GM20431 (cell line): Measurements from ENCODE around the gene ADAMTSL5.
"Not testable (repeated sequence)": the region's sequence is repeated elsewhere in the genome, so short reads cannot be mapped to it uniquely, and the experiment has no call there.

Experiments
- in situ Hi-C: fragments of 300-500 bp; cut with MseI, MboI; formaldehyde crosslinking; loops from one replicate; pipeline ENCODE4 v1.15.0; 2020; ENCODE audit warnings: low sequenced_read_pairs; ENCODE audit not compliant: unreplicated experiment

Gene ADAMTSL5

DNA sequence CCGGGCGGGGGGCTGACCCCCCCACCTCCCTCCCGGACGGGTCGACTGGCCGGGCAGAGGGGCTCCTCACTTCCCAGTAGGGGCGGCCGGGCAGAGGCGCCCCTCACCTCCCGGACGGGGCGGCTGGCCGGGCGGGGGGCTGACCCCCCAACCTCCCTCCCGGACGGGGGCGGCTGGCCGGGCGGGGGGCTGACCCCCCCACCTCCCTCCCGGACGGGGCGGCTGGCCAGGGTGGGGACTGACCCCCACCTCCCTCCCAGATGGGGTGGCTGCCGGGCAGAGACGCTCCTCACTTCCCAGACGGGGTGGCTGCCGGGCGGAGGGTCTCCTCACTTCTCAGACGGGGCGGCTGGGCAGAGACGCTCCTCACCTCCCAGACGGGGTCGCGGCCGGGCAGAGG, 13.6 kb downstream of the ADAMTSL5 start:
- in situ Hi-C loops, result not testable (repeated sequence)

- in situ Hi-C loops, result no loop called here
Observed at GRCh38 chr19:1497578-1498235, 15.1 kb downstream of the ADAMTSL5 start.

DNA sequence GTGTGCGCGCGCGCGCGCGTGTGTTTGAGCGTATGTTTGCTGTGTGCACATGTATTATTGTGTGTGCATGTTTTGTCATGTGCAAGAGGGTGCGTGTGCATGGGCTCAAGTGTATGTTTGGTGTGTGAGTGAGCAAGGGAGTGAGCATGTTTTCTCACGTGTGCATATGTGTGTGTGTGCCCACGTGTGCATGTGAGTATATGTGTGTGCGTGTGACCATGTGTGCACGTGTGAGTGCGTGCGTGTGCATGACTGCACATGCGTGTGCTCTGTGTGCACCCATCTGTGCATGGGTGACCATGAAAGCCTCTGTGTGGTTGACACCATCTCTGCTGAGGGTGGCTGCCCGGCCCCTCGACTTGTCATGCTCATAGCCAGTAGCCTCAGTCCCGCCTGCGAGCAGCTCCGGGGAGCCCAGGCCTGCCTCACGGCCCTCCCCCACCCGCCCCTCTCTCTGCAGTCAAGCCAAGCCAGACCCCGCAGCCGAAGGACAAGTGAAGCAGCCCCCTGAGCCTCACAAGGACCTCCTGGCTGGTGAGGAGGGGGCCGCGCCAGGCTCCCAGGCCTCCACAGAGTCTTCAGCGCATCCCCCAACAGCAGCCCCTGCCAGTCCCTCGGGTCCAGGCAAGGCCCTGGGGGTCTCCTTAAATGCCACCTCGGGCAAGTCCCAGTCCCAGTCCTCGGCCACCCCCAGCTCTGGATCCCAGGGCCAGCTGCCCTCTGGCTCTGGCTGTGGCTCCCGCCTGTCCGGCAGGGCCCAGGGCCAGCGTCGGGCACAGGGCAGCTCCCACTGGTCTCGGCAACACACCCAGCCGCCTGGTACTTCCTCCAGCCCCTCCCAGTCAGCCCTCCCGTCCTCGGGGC, 15.9 kb downstream of the ADAMTSL5 start:
- in situ Hi-C loops, result no loop called here

DNA sequence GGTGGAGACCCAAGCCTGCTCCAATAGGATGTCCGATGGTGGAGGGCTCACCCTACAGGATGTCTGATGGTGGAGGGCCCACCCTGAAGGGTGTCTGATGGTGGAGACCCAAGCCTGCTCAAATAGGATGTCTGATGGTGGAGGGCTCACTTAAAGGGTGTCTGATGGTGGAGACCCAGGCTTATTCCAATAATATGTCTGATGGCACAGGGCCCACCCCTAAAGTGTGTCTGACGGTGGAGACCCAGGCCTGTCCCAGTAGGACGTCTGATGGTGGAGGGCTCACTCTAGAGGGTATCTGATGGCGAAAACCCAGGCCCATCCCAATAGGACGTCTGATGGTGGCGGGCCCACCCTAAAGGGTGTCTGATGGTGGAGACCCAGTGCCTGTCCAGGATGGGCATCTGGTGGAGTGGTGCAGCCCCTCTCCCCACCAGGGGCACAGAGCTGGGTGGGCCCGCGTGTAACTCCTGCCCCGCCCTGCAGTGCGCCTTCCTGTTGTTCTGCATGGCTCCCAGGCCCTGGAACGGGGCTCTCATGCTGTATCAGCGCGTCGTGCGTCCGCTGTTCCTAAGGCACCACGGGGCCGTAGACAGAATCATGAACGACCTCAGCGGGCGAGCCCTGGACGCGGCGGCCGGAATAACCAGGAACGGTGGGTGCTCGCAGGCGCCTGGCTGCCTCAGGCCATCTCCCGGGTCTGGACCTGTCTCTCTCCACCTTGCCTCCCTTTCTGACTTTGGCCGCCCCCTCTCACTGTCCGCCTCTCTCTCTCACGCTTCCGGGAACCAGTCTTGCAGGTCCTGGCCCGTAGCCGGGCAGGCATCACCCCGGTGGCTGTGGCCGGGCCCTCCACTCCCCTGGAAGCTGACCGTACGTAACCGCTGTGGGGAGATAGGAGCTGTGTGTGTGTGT, 16.8 kb downstream of the ADAMTSL5 start:
- in situ Hi-C loops, result no loop called here

DNA sequence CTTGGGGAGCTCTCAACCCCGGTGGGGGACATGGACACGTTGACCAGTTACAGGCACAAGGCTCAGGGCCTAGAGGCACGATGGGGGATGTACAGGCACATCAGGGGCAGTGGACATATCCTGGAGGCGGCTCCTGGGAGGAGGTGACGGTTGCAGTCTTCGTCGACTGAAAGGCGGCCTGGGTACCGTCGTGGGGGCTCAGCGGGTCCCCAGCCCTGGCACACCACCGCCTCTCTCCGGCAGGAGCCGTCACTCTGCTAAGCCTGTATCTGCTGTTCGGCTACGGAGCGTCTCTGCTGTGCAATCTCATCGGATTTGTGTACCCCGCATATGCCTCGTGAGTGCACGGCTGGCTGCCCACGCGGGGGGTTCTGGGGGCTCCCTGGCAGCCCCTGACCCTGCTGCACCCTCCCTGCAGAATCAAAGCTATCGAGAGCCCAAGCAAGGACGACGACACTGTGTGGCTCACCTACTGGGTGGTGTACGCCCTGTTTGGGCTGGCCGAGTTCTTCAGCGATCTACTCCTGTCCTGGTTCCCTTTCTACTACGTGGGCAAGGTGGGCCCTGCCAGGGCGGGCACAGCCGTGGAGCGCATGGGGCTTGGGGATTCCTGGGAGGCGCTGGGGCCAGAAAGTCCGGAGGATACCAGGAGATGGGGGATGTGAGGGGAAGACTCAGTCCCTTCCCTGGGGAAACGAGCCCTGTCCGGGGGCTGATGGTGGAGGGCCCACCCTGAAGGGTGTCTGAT, 17.6 kb downstream of the ADAMTSL5 start:
- in situ Hi-C loops, result no loop called here

DNA sequence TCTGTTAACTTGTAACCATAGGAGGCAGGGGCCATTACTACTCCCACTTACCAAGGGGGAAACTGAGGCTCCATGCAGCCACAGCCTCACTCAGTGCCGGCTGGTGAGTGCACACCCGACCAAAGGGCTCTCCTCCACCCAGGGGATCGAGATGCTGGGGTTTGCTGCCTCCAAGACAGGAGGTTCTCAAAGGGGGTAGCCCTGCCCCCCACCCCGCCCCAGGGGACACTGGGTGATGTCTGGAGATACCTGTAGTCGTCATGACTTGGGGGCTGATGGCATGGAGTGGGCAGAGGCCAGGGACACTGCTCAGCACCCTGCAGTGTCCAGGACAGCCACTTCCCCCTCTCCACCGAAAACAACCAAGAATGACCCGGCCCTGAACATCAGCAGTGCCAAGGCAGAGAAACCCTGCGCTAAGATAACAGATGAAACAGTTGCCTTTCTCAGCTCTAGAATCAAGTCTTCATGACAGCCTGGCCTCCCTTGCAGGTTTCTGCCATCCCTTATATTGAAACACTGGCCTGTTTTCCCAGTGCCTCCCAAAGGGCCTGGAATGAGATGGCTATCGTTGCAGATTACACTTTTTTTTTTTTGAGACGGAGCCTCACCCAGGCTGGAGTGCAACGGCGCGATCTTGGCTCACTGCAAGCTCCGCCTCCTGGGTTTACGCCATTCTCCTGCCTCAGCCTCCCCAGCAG, 18.6 kb downstream of the ADAMTSL5 start:
- in situ Hi-C loops, result no loop called here

DNA sequence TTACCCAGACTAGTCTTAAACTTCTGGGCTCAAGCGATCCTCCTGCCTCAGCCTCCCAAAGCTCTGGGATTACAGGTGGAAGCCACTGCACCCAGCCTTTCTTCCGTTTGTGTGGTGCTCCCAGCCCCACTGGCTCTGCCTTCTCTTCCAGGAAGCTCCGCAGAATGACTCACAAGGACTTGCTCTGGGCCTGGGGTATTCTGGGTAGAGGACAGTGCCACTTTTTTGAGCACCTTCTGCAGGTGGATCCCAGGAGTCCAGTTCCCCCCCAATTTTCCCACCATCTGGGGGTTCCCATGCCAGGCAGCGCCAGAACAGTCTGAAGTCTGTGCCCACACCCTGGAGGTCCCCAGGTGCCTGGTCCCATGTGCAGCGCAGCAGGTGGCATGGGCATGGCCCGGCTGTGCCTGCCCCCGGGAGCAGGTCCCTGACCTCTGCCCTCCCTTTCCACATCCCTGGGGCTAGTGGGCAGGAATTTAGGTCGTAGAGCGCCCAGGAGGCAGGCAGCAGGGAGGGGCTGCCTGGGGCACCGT, 20.3 kb downstream of the ADAMTSL5 start:
- in situ Hi-C loops, result no loop called here

GRCh38 chr19:1491849-1492170, 21.0 kb downstream of the ADAMTSL5 start:
- in situ Hi-C loops, result no loop called here

GRCh38 chr19:1491114-1491848, 21.5 kb downstream of the ADAMTSL5 start, which contains the start of gene REEP6:
REEP6 (plus strand) TSS chr19:1491181; CDS start chr19:1491270, 89 bp downstream.
- in situ Hi-C loops, result no loop called here

GRCh38 chr19:1490311-1491113, 22.3 kb downstream of the ADAMTSL5 start, which contains the start of gene PCSK4:
PCSK4 (minus strand) TSS chr19:1490350; CDS start chr19:1490346, 4 bp downstream.
- in situ Hi-C loops, result no loop called here

DNA sequence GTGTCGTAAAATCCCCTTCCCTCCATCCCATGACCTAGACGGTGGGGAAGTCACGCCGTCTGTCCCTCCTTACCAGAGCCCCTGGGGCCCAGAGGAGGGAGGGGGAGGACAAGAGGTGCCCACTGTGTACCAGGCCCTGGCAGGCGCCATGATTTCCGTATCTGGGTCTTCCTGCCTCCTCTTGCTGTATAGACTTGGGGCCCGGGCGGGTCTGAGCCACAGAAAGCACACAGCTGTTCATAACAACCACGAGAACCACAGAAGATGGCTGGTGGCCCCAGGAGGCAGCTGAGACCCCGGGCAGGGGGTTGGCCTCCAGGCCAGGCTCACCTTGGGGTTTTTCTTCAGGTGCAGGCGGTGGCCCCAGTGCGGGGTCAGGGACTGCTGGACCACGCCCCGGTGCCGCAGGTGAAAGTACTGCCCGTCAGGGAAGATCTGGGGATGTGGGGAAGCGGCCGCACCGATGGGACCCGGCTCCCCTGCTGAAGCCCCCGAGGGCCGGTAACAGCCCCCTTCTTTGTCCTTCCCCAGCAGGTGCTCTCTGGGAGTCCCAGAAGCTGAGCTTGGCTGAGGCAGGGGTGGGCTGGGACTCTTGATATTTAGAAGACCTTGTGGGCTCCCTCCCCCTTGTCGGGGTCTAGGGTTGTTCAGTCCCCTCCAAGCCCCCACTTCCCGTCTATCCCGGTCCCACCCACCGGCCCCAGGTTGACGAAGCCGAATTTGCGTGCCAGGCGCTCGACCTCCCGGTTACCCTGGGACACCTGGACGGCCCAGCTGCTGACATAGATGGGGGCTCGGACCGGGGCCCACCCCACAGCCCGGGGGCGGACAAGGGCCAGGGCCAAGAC, 23.1 kb downstream of the ADAMTSL5 start:
- in situ Hi-C loops, result no loop called here

DNA sequence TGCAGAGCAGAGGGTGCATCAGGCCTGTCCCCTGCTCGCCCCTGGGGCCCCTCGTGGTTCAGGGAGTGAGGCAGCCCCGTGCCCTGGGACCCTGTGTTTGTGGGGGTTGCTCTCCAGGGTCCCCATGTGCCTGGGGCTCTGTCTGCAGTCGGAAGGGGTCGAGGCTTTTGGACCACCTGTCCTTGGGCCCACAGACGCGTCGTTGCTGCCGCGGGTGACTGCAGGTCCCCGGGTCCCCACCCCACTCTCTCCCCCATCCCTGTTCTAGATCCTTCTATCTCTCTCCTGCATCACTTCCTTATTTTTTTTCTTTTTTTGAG, 24.6 kb downstream of the ADAMTSL5 start:
- in situ Hi-C loops, result no loop called here

DNA sequence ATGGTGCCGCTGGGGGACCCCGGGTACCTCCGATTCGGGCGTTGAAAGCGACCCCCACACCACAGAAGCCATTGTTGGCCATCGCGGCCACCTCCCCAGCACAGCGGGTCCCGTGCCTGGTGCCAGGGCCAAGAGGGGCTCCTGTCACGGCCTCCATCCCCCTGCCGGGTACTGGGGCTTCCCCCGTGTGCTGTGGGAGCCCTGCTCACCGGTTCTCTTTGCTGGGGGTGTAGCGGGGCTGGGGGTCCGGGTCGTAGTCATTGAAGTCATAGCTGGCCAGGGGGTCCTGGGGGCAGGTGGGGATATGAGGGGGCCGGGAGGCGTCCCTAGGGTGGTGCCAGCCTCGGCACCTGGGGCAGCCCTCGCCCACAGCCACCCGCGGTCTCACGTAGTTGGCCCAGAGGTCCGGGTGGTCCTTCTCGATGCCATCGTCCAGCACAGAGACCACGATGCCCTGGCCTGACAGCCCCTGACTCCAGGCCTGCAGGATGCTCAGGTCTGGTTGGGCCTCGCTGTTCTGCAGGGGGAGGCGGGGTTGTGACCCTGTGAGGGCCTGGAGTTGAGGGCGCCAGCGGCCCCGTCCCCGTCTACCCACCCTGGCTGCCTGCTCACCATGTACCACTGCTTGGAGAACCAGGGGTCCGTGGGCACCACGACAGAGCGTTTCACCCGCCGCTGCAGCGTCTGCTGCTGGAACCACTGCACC, 25.1 kb downstream of the ADAMTSL5 start:
- in situ Hi-C loops, result no loop called here

DNA sequence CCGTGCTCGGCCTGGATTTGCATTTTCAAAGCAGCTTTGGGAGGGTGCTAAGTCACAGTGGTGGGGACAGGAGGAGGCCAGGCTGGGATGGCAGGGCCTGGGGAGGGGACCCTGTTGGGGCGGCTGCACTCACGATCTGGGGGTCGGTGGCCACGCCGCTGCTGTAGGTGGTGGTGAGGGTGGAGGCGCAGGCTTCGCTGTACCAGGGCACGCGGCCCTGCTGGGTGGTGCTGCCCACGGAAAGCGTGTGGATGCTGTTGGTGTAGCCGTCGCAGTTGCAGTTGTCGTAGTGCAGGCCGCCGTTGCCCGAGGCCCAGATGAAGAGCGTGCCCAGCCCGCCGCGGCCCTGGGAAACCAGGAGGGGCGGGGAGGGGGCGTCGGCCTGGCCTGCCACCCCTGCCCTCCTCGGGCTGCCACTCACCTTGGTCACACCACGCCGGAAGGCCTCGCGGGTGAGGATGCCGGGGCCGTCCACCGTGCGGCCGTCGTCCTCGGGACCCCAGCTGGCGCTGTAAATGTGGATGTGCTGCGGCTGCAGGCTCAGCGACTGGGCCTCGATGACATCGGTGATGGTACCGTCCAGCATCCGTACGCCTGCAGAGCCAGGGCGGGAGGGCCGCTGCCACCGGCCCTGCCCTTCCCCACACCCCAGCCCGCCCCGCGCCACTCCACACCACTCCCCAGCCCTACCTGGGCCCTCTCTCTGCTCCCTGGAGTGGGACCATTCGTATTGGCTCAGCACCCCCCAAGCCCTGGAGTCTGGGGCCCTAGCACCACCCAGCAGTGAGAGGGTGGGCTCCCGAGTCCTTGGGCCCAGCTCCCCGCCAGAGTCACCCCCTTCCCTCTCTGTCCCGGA, 25.9 kb downstream of the ADAMTSL5 start:
- in situ Hi-C loops, result no loop called here

GRCh38 chr19:1483979-1484428, 28.8 kb downstream of the ADAMTSL5 start:
- in situ Hi-C loops, result no loop called here
